Gastrocnemius medialis (tissue), 4 donors: ENCODE results near the gene GPBP1. TPM values are rescaled to one million over a fixed set of nuclear protein-coding genes. Genes with fewer than 3 reads are reported as not detected.
"Not testable (repeated sequence)": the region's sequence is repeated elsewhere in the genome, so short reads cannot be mapped to it uniquely, and the experiment has no call there.

Experiments
- ATAC-seq, 2 donors: fragments of 150-250 bp; one replicate each; pipeline ENCODE4 v1.9.1; 2016
- DNase-seq, 2 donors: peaks; one replicate each; pipeline ENCODE4 v3.0.0-alpha.2; 2019
- H3K27ac ChIP-seq, 4 donors: fragments of 200-600 bp; sonication (generic); 1 replicate in 1 of 4; 2 replicates in 3 of 4; pipeline ENCODE4 v1.5.1; 2016 to 2018; ENCODE audit warnings: mild to moderate bottlenecking in 2 of 4, moderate library complexity in 1 of 4
- H3K27me3 ChIP-seq, 3 donors: fragments of 200-600 bp; sonication (generic) in 2 of 3; 1 replicate in 1 of 3; 2 replicates in 2 of 3; pipeline versions ENCODE4 v1.5.1 to v1.6.0; 2016 to 2019; ENCODE audit warnings: mild to moderate bottlenecking in 1 of 3, moderate library complexity in 1 of 3
- H3K36me3 ChIP-seq, 2 donors: fragments of 200-600 bp; sonication (generic) in 1 of 2; one replicate each; pipeline ENCODE4 v1.5.1; 2017 to 2018
- H3K4me1 ChIP-seq, 2 donors: fragments of 200-600 bp; sonication (generic) in 1 of 2; one replicate each; pipeline ENCODE4 v1.5.1; 2016 to 2017; ENCODE audit warnings: mild to moderate bottlenecking in 2 of 2
- H3K4me3 ChIP-seq, 4 donors: fragments of 200-600 bp; sonication (generic) in 3 of 4; 1 replicate in 1 of 4; 2 replicates in 3 of 4; pipeline ENCODE4 v1.5.1; 2016 to 2019; ENCODE audit warnings: mild to moderate bottlenecking in 2 of 4
- H3K9me3 ChIP-seq, 3 donors: fragments of 200-600 bp; sonication (generic) in 2 of 3; 1 replicate in 1 of 3; 2 replicates in 2 of 3; pipeline ENCODE4 v1.5.1; 2016 to 2019
- CTCF ChIP-seq, 5 experiments: fragments of 450-650 bp in 3 of 5; fragments of 200-600 bp in 2 of 5; sonication (generic) in 2 of 5; IDR thresholded peaks in 4 of 5; conservative IDR thresholded peaks in 1 of 5; 1 replicate in 4 of 5; 2 replicates in 1 of 5; pipeline ENCODE4 v1.5.1; 2016 to 2019; ENCODE audit warnings: antibody characterized with exemption in 5 of 5, mild to moderate bottlenecking in 3 of 5, moderate library complexity in 3 of 5
- POLR2A ChIP-seq, 2 donors: fragments of 450-650 bp; IDR thresholded peaks; one replicate each; pipeline ENCODE4 v1.6.1; 2017; ENCODE audit warnings: antibody characterized with exemption in 2 of 2, mild to moderate bottlenecking in 2 of 2, moderate library complexity in 2 of 2
- in situ Hi-C, 4 donors: fragments of 200-750 bp; cut with MboI; loops; one replicate each; pipeline versions ENCODE4 v1.15.0 to v1.8.0; 2017; ENCODE audit warnings: low sequenced_read_pairs in 4 of 4
- intact Hi-C: fragments of 100-400 bp; cut with DNase I; formaldehyde crosslinking; loops from one replicate; pipeline ENCODE4 v1.15.1; 2023; ENCODE audit warnings: low total_unique reads
- total RNA-seq, 4 donors: library from RNA; depleted of rRNA; stranded (reverse); fragments of >200 nt; gene quantifications; one replicate each; pipeline versions ENCODE4 v1.1.0 to v1.2.3, GENCODE V29; 2016

GPBP1 gene
- total RNA-seq, 4 donors from 2014 or later = 40.4 to 58.0 (median 50.5) TPM

GRCh38 chr5:57277085-57277484, 103.2 kb downstream of the GPBP1 start:
- intact Hi-C loops (no loop called here), in situ Hi-C loops (loop anchor here in 1 of 4 donors (25.0 kb wide), 1 partner anchor 485 kb away; no protein-coding TSS in a partner anchor)
- H3K4me1 ChIP-seq = no peaks in the 10 kb centered on the region
- no peaks in the 10 kb centered on the region for H3K36me3 ChIP-seq
- TF ChIP-seq CTCF (IDR thresholded peaks at IDR 0.05 in 4 of 5, conservative IDR thresholded peaks at IDR 0.05 in 1 of 5) = peak in 1 of 5 experiments; percentile 26
- no peak for TF ChIP-seq POLR2A (IDR thresholded peaks at IDR 0.05)
- ATAC-seq (no peak), DNase-seq (no peak)
- H3K4me3 ChIP-seq = no peak overlapping the region
- no peaks in the 10 kb centered on the region for H3K9me3 ChIP-seq
- H3K27me3 ChIP-seq = no peaks in the 10 kb centered on the region
- no peak overlapping the region for H3K27ac ChIP-seq

DNA sequence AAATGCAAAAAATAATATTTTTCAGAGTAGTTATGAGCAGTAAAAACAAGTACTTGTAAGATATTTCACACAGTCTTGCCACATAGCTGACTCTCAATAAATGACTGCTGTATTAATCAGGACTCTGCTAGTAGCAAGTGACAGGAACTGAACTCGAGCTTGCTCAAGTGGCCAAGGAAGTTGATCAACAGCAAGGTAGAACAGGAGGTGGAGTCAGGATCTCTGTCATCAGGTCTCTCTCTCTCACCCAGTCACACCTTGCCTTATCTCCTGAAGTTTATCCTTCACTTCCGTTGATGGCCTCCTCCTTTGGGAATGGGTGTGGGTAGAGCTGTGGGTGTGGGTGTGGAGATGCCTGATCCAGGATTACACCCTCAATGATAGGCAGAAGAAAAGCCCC, 107.0 kb downstream of the GPBP1 start:
- Histone ChIP-seq H3K4me1 (no peaks in the 10 kb centered on the region), H3K9me3 (no peaks in the 10 kb centered on the region), H3K27me3 (no peaks in the 10 kb centered on the region), H3K27ac (no peak overlapping the region), H3K4me3 (no peak overlapping the region), H3K36me3 (no peaks in the 10 kb centered on the region)
- DNase-seq (no peak), ATAC-seq (no peak)
- intact Hi-C loops (no loop called here), in situ Hi-C loops (loop anchor here in 1 of 4 donors (25.0 kb wide), 1 partner anchor 481 kb away; no protein-coding TSS in a partner anchor)
- TF ChIP-seq CTCF (IDR thresholded peaks at IDR 0.05 in 4 of 5, conservative IDR thresholded peaks at IDR 0.05 in 1 of 5) = no peak
- TF ChIP-seq POLR2A (IDR thresholded peaks at IDR 0.05) = no peak

DNA sequence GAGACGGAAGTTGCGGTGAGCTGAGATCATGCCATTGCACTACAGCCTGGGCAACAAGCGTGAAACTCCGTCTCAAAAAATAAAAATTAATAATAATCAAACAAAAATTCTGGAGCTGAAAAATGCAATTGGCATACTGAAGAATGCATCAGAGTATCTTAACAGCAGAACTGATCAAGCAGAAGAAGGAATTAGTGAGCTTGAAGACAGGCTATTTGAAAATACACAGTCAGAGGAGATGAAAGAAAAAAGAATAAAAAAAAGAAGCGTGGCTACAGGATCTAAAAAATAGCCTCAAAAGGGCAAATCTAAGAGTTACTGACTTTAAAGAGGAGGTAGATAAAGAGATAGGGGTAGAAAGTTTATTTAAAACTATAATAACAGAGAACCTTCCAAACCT, 111.2 kb downstream of the GPBP1 start:
- H3K27me3 ChIP-seq, H3K4me1 ChIP-seq, H3K36me3 ChIP-seq, H3K4me3 ChIP-seq, DNase-seq, intact Hi-C loops, H3K9me3 ChIP-seq, ATAC-seq, H3K27ac ChIP-seq: not testable (repeated sequence)
- in situ Hi-C loops = loop anchor here in 1 of 4 donors (25.0 kb wide), 1 partner anchor 477 kb away; no protein-coding TSS in a partner anchor

- in situ Hi-C loops (loop anchor here in 2 of 4 donors (10.0 to 25.0 kb wide), 2 partner anchors 470 to 1173 kb away; partner anchors contain the start of gene PLK2 (in 1 of the 2)), intact Hi-C loops (no loop called here)
- Histone ChIP-seq H3K36me3 (no peaks in the 10 kb centered on the region), H3K4me1 (no peaks in the 10 kb centered on the region), H3K27ac (no peak overlapping the region), H3K4me3 (no peak overlapping the region), H3K27me3 (no peaks in the 10 kb centered on the region), H3K9me3 (no peaks in the 10 kb centered on the region)
- no peak for TF ChIP-seq POLR2A (IDR thresholded peaks at IDR 0.05)
- TF ChIP-seq CTCF (IDR thresholded peaks at IDR 0.05 in 4 of 5, conservative IDR thresholded peaks at IDR 0.05 in 1 of 5) = no peak
- ATAC-seq = no peak
- DNase-seq = no peak
These were observed 118.0 kb downstream of the GPBP1 start for GRCh38 chr5:57291894-57292293.

GRCh38 chr5:57292336-57292735, 118.5 kb downstream of the GPBP1 start:
- in situ Hi-C loops (loop anchor here in 2 of 4 donors (10.0 to 25.0 kb wide), 2 partner anchors 470 to 1172 kb away; partner anchors contain the start of gene PLK2 (in 1 of the 2)), intact Hi-C loops (no loop called here)
- Histone ChIP-seq H3K27me3 (no peaks in the 10 kb centered on the region), H3K4me3 (no peak overlapping the region), H3K27ac (no peak overlapping the region), H3K9me3 (no peaks in the 10 kb centered on the region), H3K36me3 (no peaks in the 10 kb centered on the region), H3K4me1 (no peaks in the 10 kb centered on the region)
- no peak for DNase-seq
- TF ChIP-seq CTCF (IDR thresholded peaks at IDR 0.05 in 4 of 5, conservative IDR thresholded peaks at IDR 0.05 in 1 of 5) (no peak), POLR2A (IDR thresholded peaks at IDR 0.05) (no peak)
- ATAC-seq = no peak
